NT2/D1 (cell line): ENCODE data around the gene PDCD11.

Experiments
- SUZ12 ChIP-seq: IDR thresholded peaks from 2 replicates; pipeline ENCODE4 v1.6.1; 2011; ENCODE audit not compliant: insufficient read length, insufficient read depth; ENCODE audit errors: extremely low read depth
- YY1 ChIP-seq: IDR thresholded peaks from 2 replicates; pipeline ENCODE4 v1.6.1; 2011; ENCODE audit not compliant: insufficient read length, insufficient read depth
- ZNF274 ChIP-seq: IDR thresholded peaks from 2 replicates; pipeline ENCODE4 v1.6.1; 2011; ENCODE audit warnings: mild to moderate bottlenecking, low read depth, low read length

DNA sequence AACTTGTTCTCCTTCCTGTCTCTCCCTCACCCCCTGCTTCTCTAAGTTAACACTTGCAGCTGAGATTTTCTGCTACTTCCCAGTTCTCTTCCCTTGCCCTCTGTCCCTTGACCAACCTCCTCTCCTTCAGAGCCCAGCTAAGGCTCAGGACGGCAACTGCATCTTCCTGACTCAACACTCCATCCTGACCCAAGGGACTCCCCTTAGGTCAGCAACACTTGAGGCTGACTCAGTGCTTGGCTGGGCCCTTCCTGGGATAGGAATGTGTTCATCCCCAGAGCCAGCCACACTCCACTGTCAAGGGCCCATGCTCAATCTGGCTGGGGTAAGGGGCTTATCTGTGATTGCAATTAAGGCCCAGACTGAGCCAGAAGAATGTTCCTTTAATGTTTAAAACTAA is 52.3 kb downstream of the PDCD11 start:
- no peak for TF ChIP-seq YY1
- TF ChIP-seq SUZ12: no peak
- TF ChIP-seq ZNF274: no peak
